ENCODE results near the gene VEGFB. TPM values are rescaled to one million over a fixed set of nuclear protein-coding genes. Genes with fewer than 3 reads are reported as not detected.

Gene VEGFB
- total RNA-seq, 4 donors from 2014 or later: 21.7 to 66.8 (median 42.5) TPM

DNA sequence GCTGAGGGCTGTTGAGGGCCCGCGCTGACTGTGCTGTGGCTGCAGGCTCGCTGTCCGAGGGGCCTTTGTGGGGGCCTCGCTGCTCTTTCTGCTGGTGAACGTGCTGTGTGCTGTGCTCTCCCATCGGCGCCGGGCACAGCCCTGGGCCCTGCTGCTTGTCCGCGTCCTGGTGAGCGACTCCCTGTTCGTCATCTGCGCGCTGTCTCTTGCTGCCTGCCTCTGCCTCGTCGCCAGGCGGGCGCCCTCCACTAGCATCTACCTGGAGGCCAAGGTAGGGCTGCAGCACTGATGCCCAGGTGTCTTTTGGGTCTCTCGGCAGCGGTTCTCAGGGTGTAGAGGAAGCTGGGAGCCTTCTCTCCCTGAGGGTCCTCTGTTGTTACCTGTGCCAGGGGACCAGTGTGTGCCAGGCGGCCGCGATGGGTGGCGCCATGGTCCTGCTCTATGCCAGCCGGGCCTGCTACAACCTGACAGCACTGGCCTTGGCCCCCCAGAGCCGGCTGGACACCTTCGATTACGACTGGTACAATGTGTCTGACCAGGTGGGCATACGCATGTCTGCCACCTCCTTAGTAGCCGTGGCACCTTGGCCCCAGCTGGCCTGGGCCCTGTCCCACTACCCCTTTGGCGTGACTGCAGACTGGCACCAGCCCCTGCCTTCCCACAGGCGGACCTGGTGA lies 53.4 kb downstream of the VEGFB start:
- H3K4me1 ChIP-seq: peaks cover 3 to 41% (median 23%) of the 10 kb centered on the region in 4 donors
- TF ChIP-seq, protein P1, sequence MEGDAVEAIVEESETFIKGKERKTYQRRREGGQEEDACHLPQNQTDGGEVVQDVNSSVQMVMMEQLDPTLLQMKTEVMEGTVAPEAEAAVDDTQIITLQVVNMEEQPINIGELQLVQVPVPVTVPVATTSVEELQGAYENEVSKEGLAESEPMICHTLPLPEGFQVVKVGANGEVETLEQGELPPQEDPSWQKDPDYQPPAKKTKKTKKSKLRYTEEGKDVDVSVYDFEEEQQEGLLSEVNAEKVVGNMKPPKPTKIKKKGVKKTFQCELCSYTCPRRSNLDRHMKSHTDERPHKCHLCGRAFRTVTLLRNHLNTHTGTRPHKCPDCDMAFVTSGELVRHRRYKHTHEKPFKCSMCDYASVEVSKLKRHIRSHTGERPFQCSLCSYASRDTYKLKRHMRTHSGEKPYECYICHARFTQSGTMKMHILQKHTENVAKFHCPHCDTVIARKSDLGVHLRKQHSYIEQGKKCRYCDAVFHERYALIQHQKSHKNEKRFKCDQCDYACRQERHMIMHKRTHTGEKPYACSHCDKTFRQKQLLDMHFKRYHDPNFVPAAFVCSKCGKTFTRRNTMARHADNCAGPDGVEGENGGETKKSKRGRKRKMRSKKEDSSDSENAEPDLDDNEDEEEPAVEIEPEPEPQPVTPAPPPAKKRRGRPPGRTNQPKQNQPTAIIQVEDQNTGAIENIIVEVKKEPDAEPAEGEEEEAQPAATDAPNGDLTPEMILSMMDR (IDR thresholded peaks at IDR 0.05): no peak
- no peak for TF ChIP-seq POLR2A (IDR thresholded peaks at IDR 0.05)
- H3K4me3 ChIP-seq: no peak overlapping the region
- DNase-seq: peak in 1 of 3 donors; percentile 44
- H3K9me3 ChIP-seq: no peaks in the 10 kb centered on the region
- no peaks in the 10 kb centered on the region for H3K36me3 ChIP-seq
- no peak overlapping the region for H3K27ac ChIP-seq
- H3K27me3 ChIP-seq: peaks cover 0 to 23% of the 10 kb centered on the region in 2 donors

DNA sequence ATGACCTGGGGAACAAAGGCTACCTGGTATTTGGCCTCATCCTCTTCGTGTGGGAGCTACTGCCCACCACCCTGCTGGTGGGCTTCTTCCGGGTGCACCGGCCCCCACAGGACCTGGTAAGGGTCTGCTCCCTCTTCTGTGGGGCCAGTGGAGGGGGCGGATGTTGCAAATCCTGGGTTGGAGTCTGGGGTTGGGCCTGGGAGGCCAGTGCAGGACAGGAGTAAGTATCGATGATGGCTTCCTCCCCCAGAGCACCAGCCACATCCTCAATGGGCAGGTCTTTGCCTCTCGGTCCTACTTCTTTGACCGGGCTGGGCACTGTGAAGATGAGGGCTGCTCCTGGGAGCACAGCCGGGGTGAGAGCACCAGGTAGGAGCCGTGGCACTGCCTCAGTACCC lies 54.0 kb downstream of the VEGFB start:
- DNase-seq: no peak
- Histone ChIP-seq H3K36me3 (no peaks in the 10 kb centered on the region), H3K4me1 (peaks cover 2 to 36% (median 23%) of the 10 kb centered on the region in 4 donors), H3K27me3 (peaks cover 0 to 27% of the 10 kb centered on the region in 2 donors), H3K27ac (no peak overlapping the region), H3K9me3 (no peaks in the 10 kb centered on the region), H3K4me3 (no peak overlapping the region)
- TF ChIP-seq POLR2A (IDR thresholded peaks at IDR 0.05): no peak
- TF ChIP-seq, protein P1 (IDR thresholded peaks at IDR 0.05): no peak

Other genes starting within 250 kb of the VEGFB start
- 100 to 1,000 TPM in 1 of 4 donors, 10 to 100 TPM in 3; 79.2 to 110 (median 95.4) TPM for gene OTUB1, start 248.1 kb upstream of the VEGFB start, total RNA-seq
- gene FLRT1, start 198.7 kb upstream of the VEGFB start, total RNA-seq: under 1 TPM in 1 of 4 donors, not detected in 3; 0.27 TPM
- gene MACROD1, start 68.5 kb upstream of the VEGFB start, total RNA-seq: 10 to 100 TPM; 17.1 to 30.0 (median 29.3) TPM
- gene STIP1, start 48.4 kb upstream of the VEGFB start, total RNA-seq: 100 to 1,000 TPM in 1 of 4 donors, 10 to 100 TPM in 3; 50.3 to 106 (median 67.0) TPM
- gene FERMT3, start 27.9 kb upstream of the VEGFB start, total RNA-seq: 10 to 100 TPM; 15.1 to 94.1 (median 23.2) TPM
- gene TRPT1, start 8.4 kb upstream of the VEGFB start, total RNA-seq: 10 to 100 TPM; 82.5 to 90.2 (median 87.4) TPM
- 100 to 1,000 TPM; 145 to 190 (median 156) TPM for gene NUDT22, start 8.3 kb upstream of the VEGFB start, total RNA-seq
- 10 to 100 TPM; 42.9 to 95.0 (median 80.3) TPM for gene DNAJC4, start 4.0 kb upstream of the VEGFB start, total RNA-seq
- gene FKBP2, start 6.5 kb downstream of the VEGFB start, total RNA-seq: 100 to 1,000 TPM in 1 of 4 donors, 10 to 100 TPM in 3; 46.2 to 101 (median 94.0) TPM
- 100 to 1,000 TPM in 1 of 4 donors, 10 to 100 TPM in 3; 78.7 to 101 (median 99.0) TPM for gene PPP1R14B, start 12.4 kb downstream of the VEGFB start, total RNA-seq
- gene PLCB3, start 16.9 kb downstream of the VEGFB start, total RNA-seq: 100 to 1,000 TPM; 196 to 453 (median 359) TPM
- 10 to 100 TPM; 57.4 to 91.8 (median 63.7) TPM for gene BAD, start 50.1 kb downstream of the VEGFB start, total RNA-seq
- gene GPR137, start 51.3 kb downstream of the VEGFB start, total RNA-seq: 10 to 100 TPM in 3 of 4 donors, 1 to 10 TPM in 1; 5.8 to 49.7 (median 26.3) TPM
- not detected for gene KCNK4, start 56.7 kb downstream of the VEGFB start, total RNA-seq
- gene CATSPERZ, start 65.8 kb downstream of the VEGFB start, total RNA-seq: 1 to 10 TPM in 1 of 4 donors, not detected in 3; 9.9 TPM
- 100 to 1,000 TPM; 151 to 460 (median 341) TPM for gene ESRRA, start 70.9 kb downstream of the VEGFB start, total RNA-seq
- gene TRMT112, start 83.0 kb downstream of the VEGFB start, total RNA-seq: 100 to 1,000 TPM in 1 of 4 donors, 10 to 100 TPM in 3; 55.3 to 163 (median 63.1) TPM
- gene PRDX5, start 83.5 kb downstream of the VEGFB start, total RNA-seq: 100 to 1,000 TPM; 202 to 345 (median 268) TPM
- gene CCDC88B, start 105.6 kb downstream of the VEGFB start, total RNA-seq: 10 to 100 TPM; 31.7 to 99.0 (median 43.9) TPM
- 10 to 100 TPM; 27.8 to 95.7 (median 40.1) TPM for gene RPS6KA4, start 124.6 kb downstream of the VEGFB start, total RNA-seq

Measured in Peyer's patch (tissue), 4 donors.